Activated CD8-positive, alpha-beta T cell treated with anti-CD3 and anti-CD28 coated beads for 36 hours (primary cell): ENCODE data around the gene C3orf70. TPM values are rescaled to one million over a fixed set of nuclear protein-coding genes. Genes with fewer than 3 reads are reported as not detected.

Source experiments
- ATAC-seq: fragments of 200-7000 bp; cut with Tn5 transposase; one replicate; pipeline ENCODE4 v1.10.0; 2021; ENCODE audit warnings: mild to moderate bottlenecking, moderate library complexity
- CTCF ChIA-PET: fragments of 350-600 bp; sonication (Branson Sonifier 250); formaldehyde crosslinking; loops from one replicate; lab custom pipeline; 2021; ENCODE audit warnings: antibody characterized with exemption; lab: Charles Lee
- POLR2A ChIA-PET: fragments of 350-600 bp; sonication (Branson Sonifier 250); formaldehyde crosslinking; loops from one replicate; lab custom pipeline; 2021; ENCODE audit warnings: antibody characterized with exemption; lab: Charles Lee
- DNase-seq: peaks from one replicate; pipeline ENCODE4 v3.0.0-alpha.2; 2020
- H3K27ac Mint-ChIP-seq: one replicate; pipeline ENCODE4 v1.8.0; 2021; ENCODE audit warnings: mild to moderate bottlenecking, mixed read lengths
- H3K27me3 Mint-ChIP-seq: one replicate; pipeline ENCODE4 v1.8.0; 2021; ENCODE audit warnings: mixed read lengths
- H3K36me3 Mint-ChIP-seq: one replicate; pipeline ENCODE4 v1.8.0; 2021; ENCODE audit warnings: low read depth, mixed read lengths
- H3K4me1 Mint-ChIP-seq: one replicate; pipeline ENCODE4 v1.8.0; 2021; ENCODE audit warnings: low read depth, mixed read lengths
- H3K4me3 Mint-ChIP-seq: one replicate; pipeline ENCODE4 v1.8.0; 2021; ENCODE audit warnings: mild to moderate bottlenecking, moderate library complexity, mixed read lengths
- H3K9me3 Mint-ChIP-seq: one replicate; pipeline ENCODE4 v1.8.0; 2021; ENCODE audit warnings: mixed read lengths
- CTCF ChIP-seq: fragments of 200-600 bp; IDR thresholded peaks from one replicate; pipeline ENCODE4 v1.8.0; 2022; ENCODE audit warnings: antibody characterized with exemption, mild to moderate bottlenecking
- intact Hi-C: fragments of 100-400 bp; cut with micrococcal nuclease; formaldehyde crosslinking; loops from one replicate; pipeline ENCODE4 v1.10.0; 2022
- total RNA-seq, 2 experiments: library from RNA; stranded (reverse); gene quantifications; one replicate each; pipeline ENCODE4 v1.2.3, GENCODE V29; 2021

The C3orf70 gene
- total RNA-seq, 2 experiments from 2014 or later = 0.04 TPM; not detected in 1

- Mint-ChIP-seq H3K4me3 (no peak overlapping the region), H3K27ac (no peak overlapping the region), H3K9me3 (peaks cover 28% of the 10 kb centered on the region), H3K4me1 (no peaks in the 10 kb centered on the region), H3K36me3 (peaks cover 84% of the 10 kb centered on the region), H3K27me3 (no peaks in the 10 kb centered on the region)
- intact Hi-C loops = no loop called here
- DNase-seq (no peak), ATAC-seq (no peak)
- CTCF ChIA-PET = no interaction called here
- POLR2A ChIA-PET = no interaction called here
- no peak for TF ChIP-seq CTCF
Measured at GRCh38 chr3:185051801-185052200, 101.1 kb downstream of the C3orf70 start.

- no peak for DNase-seq
- ChIA-PET CTCF (no interaction called here), POLR2A (interaction anchor here (1.6 kb wide), 1 partner anchor 30 kb away, joined by 3 read pairs; no protein-coding TSS in a partner anchor)
- Mint-ChIP-seq H3K36me3 (peaks cover 78% of the 10 kb centered on the region), H3K4me1 (no peaks in the 10 kb centered on the region), H3K9me3 (peaks cover 17% of the 10 kb centered on the region), H3K4me3 (no peak overlapping the region), H3K27ac (no peak overlapping the region), H3K27me3 (no peaks in the 10 kb centered on the region)
- no peak for TF ChIP-seq CTCF
- intact Hi-C loops = no loop called here
- ATAC-seq = no peak
Measured at GRCh38 chr3:185049710-185050109, 103.2 kb downstream of the C3orf70 start.

GRCh38 chr3:185046603-185047002, 106.3 kb downstream of the C3orf70 start:
- POLR2A ChIA-PET = no interaction called here
- no peak for ATAC-seq
- DNase-seq = no peak
- TF ChIP-seq CTCF = no peak
- no peaks in the 10 kb centered on the region for H3K9me3 Mint-ChIP-seq
- H3K4me3 Mint-ChIP-seq = no peak overlapping the region
- H3K27ac Mint-ChIP-seq = no peak overlapping the region
- no peaks in the 10 kb centered on the region for H3K27me3 Mint-ChIP-seq
- CTCF ChIA-PET = no interaction called here
- peaks cover 49% of the 10 kb centered on the region for H3K36me3 Mint-ChIP-seq
- H3K4me1 Mint-ChIP-seq = no peaks in the 10 kb centered on the region
- intact Hi-C loops = no loop called here

DNA sequence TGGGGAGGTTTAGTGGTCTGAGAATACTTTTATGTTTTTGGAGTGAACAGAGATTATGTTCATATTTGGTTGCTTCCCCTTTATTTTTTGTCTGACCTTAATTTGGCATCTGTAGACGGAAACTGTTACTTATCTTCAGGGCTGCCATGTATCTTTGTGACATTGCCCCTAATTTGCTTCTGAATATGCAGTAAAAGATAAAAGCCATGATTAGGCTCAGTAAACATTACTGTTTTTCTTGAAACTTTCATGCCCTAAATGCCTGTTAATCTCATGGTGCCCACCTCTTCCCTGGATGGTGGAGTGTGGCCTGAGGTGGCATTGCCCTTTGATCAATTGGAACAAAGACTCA, 106.7 kb downstream of the C3orf70 start:
- ChIA-PET POLR2A (no interaction called here), CTCF (no interaction called here)
- TF ChIP-seq CTCF = no peak
- no peaks in the 10 kb centered on the region for H3K9me3 Mint-ChIP-seq
- H3K4me3 Mint-ChIP-seq = no peak overlapping the region
- no peak overlapping the region for H3K27ac Mint-ChIP-seq
- H3K27me3 Mint-ChIP-seq = no peaks in the 10 kb centered on the region
- intact Hi-C loops = no loop called here
- peaks cover 44% of the 10 kb centered on the region for H3K36me3 Mint-ChIP-seq
- ATAC-seq (no peak), DNase-seq (no peak)
- no peaks in the 10 kb centered on the region for H3K4me1 Mint-ChIP-seq

DNA sequence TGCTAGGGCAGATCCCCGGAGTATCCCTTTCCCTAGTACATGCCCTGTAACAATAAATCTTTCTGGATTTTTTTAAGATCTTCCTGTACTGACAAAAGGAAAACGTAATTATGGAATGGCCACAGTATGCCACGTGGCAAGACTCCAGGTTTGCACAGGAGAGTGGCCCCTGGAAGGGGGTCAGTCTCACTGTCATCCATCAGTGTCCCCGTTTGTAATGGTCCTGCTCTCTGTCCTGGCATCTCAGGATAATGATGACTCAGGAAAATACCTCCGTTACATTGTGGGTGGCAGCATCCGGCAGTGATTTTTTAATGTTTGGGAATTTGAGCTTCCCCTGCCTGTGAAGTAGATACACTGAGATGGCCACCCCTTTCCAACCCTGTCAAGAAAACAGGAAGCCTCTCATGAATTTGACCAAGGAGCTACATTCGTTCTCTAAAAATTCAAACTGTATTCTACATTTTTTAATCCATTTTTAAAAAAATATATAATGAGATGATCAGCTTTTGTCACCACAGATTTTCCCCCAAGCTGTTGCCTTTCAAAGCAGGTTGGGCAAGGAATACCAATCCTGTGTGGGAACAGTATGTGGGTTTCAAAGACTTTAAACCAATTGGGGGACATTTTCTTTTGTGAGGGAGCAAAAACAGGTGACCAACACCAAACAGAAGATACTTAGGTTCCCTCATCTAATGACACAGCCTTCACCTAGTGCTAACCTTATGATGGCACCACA, 110.4 kb downstream of the C3orf70 start:
- TF ChIP-seq CTCF = no peak
- DNase-seq = no peak
- Mint-ChIP-seq H3K9me3 (peaks cover 4% of the 10 kb centered on the region), H3K27me3 (no peaks in the 10 kb centered on the region), H3K27ac (no peak overlapping the region), H3K4me1 (no peaks in the 10 kb centered on the region), H3K36me3 (peaks cover 17% of the 10 kb centered on the region), H3K4me3 (no peak overlapping the region)
- CTCF ChIA-PET = no interaction called here
- ATAC-seq = no peak
- POLR2A ChIA-PET = no interaction called here
- intact Hi-C loops = no loop called here
